NCI-H1105 (cell line): ENCODE results near the gene SLC14A1.
"Not testable (repeated sequence)": the region's sequence is repeated elsewhere in the genome, so short reads cannot be mapped to it uniquely, and the experiment has no call there.

Experiments
- DNase-seq: peaks from one replicate; lab custom pipeline; 2025; lab: John Stamatoyannopoulos, UW

Gene SLC14A1

GRCh38 chr18:45757005-45757404 is 33.0 kb downstream of the SLC14A1 start:
- no peak for DNase-seq

DNA sequence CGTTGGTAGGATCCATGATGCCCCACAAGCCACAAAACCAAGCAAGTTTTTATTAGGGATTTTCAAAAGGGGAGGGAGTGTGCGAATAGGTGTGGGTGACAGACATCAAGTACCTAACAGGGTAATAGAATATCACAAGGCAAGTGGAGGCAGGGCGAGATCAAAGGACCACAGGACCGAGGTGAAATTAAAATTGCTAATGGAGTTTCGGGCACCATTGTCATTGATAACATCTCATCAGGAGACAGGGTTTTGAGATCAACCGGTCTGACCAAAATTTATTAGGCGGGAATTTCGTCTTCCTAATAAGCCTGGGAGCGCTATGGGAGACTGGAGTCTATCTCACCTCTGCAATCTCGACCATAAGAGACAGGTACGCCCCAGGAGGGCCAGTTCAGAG is 33.7 kb downstream of the SLC14A1 start:
- DNase-seq = not testable (repeated sequence)

GRCh38 chr18:45760462-45761036 is 36.6 kb downstream of the SLC14A1 start:
- no peak for DNase-seq

DNA sequence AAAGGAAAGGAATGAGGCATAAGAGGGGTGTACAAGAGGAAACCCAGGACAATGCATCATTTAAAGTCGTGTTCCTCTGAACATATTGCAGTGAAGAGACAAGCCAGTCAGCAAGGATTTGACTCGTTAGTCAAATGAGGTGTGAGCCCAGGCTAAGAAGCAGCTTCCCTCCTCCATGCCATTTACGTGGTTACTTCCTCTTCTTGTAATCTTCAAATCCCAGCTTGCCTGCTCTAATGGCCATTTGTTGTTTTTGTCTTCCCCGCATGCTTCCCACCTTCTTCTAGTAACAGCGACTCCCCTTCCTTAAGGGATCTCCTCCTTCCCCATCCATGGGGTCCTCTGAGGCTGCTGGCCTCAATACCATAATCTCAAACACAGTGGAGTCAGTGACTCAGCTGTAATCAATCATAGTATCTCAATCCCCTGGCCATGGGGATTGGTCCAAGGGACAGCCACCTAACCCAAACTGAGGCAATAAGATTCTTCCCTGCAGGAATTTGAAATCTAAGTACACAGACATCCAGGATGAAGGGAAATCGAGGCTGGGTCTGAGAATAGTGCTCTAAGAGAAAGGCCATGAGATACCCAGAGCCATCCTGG is 37.6 kb downstream of the SLC14A1 start:
- no peak for DNase-seq

GRCh38 chr18:45764000-45764686 is 40.2 kb downstream of the SLC14A1 start:
- no peak for DNase-seq

DNA sequence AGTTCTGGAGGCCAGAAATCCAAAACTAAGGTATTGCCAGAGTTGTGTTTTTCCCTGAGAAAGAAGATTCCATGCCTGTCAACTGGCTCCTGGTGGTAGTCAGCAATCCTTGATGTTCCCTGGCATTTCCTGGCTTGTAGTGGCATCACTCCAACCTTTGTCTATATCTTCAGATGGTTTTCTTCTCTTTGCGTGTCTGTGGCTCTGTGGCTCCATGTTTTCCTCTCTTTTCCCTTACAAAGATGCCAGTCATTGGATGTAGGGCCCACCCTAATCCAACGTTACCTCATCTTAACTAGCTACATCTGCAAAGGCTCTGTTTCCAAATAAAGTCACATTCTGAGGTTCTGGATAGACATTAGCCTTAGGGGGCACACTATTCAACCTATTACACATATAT is 41.8 kb downstream of the SLC14A1 start:
- DNase-seq = no peak

DNA sequence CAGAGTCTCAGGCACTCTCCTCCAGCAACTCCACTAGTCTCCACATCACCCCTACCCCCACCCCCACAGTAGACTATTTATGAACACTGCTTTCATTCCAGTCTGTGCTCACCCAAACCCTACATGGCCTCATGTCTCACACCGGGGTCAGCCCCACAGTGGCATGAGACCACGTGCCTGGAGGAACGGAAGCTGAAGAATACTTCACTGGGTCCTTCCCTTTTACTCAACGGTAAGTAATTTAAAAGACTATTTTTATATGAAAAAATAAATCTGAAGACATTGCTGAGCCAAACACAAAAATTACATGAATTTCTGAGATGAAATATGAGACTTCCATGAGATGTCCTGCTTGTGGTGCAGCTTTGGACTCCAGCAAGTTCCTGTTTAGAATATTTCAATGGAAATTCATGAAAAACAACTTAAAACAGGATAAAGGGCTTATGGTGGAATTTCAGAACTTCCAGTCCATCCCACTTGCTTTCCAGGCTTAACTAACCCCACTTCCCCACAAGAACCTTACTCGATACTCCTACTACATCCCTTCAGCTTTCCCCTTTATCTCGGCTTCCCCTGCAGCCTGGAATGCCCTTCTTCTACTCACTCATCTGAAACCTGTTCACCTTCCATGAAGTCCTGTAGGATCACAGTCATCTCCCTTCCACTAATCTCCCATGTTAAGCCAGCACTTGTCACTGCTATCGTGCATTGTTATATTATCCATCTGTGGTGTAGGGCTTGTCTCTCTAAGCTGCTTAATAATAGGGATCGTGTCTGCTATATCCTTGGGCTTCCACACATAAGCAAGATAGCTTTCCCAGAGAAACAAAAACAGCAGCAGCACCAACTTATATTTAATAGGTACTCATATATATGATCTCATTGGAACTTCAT is 47.9 kb downstream of the SLC14A1 start:
- DNase-seq = no peak

DNA sequence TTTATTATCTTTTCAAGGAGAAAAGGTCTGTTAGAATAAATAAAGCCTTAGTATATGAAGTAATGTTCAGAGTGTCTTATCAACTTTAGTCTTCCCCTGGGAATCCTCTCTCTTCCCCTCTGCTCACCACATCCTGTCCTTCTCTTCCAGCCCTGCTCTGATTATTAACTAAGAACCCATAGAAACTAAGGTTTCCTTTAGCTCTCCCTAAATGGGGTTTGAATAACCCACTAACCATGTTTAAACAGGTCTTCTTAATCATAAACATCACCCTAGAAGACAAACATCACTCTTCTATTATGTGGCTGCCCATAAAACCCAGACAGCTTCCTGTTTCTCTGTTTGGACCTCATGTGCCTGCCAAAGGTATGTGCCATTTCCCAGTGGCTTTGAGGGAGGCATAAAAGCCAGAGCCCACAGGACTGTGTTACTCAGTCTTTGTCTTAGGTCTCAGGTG is 50.1 kb downstream of the SLC14A1 start:
- no peak for DNase-seq

- DNase-seq = no peak
Observed at GRCh38 chr18:45775241-45775676, 51.3 kb downstream of the SLC14A1 start.

DNA sequence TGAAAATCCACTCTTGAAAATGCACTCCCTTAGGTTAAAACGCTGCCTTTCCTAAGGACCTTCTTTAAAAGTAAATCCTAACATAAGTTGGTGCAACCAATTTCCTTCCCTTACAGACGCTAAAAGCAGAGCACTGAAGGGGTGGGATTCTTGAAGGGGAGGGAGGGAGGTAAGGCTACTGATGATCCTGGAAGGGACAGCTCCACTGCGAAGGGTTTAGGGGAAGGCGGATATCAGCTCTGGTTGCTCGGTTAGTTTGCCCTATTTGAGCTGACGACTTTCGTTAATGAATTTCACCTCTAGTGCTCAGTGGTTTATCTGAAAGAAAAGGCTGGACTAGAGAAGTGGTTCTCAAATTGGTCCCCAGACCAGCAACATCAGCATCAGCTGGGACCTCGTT is 51.8 kb downstream of the SLC14A1 start:
- DNase-seq = no peak

DNA sequence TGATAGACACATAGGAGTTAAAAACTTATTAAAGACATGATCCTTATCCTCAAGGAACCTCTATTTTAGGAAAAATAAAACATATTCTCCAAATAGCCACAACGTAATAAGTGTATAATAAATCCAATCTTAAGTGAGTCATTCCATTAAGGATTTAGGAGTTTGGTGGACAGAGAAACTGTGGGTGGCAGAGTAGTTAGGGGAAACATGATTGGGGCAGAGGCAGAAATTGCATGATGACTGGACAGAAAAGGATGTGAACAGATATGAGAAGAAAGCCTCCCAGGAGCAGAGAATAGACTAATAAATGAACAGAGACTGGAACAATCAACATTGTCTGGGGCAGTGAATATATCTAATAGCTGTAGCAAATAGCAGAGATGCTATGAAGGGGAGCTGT is 53.4 kb downstream of the SLC14A1 start:
- no peak for DNase-seq

GRCh38 chr18:45780568-45780967 is 56.6 kb downstream of the SLC14A1 start:
- no peak for DNase-seq

GRCh38 chr18:45782662-45783061 is 58.7 kb downstream of the SLC14A1 start:
- no peak for DNase-seq

DNA sequence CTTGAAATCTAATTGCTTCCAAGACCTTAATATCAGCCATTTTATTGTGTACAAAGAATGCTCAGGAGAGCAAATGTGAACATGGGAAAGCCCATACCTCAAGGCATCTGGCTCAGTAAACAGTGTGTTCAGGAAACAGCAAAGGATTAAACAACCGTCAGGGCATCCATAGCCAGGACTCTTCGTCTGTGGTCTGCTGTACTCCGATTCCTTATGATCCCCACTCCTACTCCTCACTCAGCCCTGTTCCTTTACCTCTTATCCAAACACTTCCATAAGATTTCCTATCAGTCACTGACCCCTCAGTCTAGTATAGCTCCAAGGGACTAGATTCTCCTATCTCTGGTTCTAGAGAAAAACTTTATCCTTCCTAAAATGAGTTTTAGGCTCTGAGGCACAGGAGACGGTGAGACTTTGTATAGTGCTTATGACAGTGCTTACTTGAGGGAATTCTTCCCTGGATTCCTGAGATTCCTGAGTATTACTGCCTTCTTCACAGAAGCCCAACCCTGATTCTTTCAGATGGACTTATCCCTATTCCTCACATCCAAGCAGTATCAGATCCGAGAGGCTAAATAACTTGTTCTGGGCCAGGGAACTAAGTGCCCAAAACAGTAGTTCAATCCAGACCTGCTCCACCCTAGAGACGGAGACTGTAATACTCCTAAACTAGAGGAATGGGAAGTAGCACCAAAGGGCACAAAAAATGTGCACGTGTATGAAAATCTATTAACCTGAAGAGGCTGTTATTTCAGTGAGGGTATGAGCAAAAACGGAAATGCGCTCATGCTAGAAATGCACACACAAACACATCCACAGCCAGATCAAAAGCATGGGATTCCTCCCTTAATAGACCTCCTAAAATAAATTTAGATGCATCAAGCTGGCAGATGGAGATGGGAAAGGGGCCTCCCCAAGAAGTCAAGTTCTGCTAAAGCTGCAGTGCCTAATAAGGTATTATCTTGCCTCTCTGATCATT is 59.4 kb downstream of the SLC14A1 start:
- no peak for DNase-seq

GRCh38 chr18:45785134-45785533 is 61.2 kb downstream of the SLC14A1 start:
- DNase-seq = no peak

DNA sequence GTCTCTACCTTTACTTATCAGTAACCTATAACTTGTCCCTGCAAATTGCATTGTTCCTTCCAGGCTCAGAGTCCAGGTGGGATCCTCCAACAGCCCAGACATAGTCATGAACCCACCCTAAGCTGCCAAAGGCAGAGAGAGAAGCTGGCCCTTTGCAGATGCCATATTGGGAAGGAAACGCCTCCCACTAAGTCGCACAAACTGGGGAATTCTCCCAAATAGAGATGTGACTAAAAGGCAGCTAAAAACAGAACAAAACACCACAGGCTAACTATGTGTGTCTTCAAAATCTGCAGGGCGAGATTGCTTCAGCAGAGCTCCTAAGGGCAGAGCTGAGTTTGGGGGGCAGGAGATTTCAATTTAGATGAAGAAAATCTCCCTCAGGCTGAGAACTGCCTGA is 63.0 kb downstream of the SLC14A1 start:
- no peak for DNase-seq

- DNase-seq = no peak
Observed at GRCh38 chr18:45787346-45787745, 63.4 kb downstream of the SLC14A1 start.

- no peak for DNase-seq
Observed at GRCh38 chr18:45788861-45789260, 64.9 kb downstream of the SLC14A1 start.

- DNase-seq = no peak
Observed at GRCh38 chr18:45792506-45793263, 68.7 kb downstream of the SLC14A1 start.

- DNase-seq = no peak
Observed at GRCh38 chr18:45793264-45793965, 69.4 kb downstream of the SLC14A1 start.
